ENCODE results near the gene STOML3. TPM values are rescaled to one million over a fixed set of nuclear protein-coding genes. Genes with fewer than 3 reads are reported as not detected.
A peak's percentile ranks its signal among the peaks of the same experiment; 100 is the strongest.

Gene STOML3
- total and polyA plus RNA-seq, 7 donors = not detected

GRCh38 chr13:39035204-39035603, 44.6 kb upstream of the STOML3 start:
- ATAC-seq = no peak
- H3K4me1 ChIP-seq = peaks cover 31% of the 10 kb centered on the region
- no peak for TF ChIP-seq CTCF (IDR thresholded peaks at IDR 0.05)
- no peaks in the 10 kb centered on the region for H3K9me3 ChIP-seq
- intact Hi-C loops (cut with DNase I) = loop anchor here in 1 of 2 donors (10.0 kb wide), 1 partner anchor 230 kb away; no protein-coding TSS in a partner anchor
- WGBS, 3 donors = 41 to 62% (median 42%) methylated on average over 2 of the region's 2 CpGs
- no peak overlapping the region for H3K27ac ChIP-seq
- peaks cover 0 to 12% of the 10 kb centered on the region in 2 donors for H3K36me3 ChIP-seq (ENCODE audit: insufficient read depth in 1 of 2, low read depth in 1 of 2)
- no peaks in the 10 kb centered on the region for H3K27me3 ChIP-seq (ENCODE audit: insufficient read depth in 3 of 3, low read length in 2 of 3)
- no peak for DNase-seq
- peak overlapping the region; percentile 95 for H3K4me3 ChIP-seq

- Histone ChIP-seq H3K36me3 (ENCODE audit: insufficient read depth in 1 of 2, low read depth in 1 of 2) (peaks cover 0 to 20% of the 10 kb centered on the region in 2 donors), H3K4me1 (peaks cover 26% of the 10 kb centered on the region), H3K4me3 (no peak overlapping the region), H3K9me3 (no peaks in the 10 kb centered on the region), H3K27me3 (ENCODE audit: insufficient read depth in 3 of 3, low read length in 2 of 3) (no peaks in the 10 kb centered on the region), H3K27ac (no peak overlapping the region)
- WGBS, 3 donors = 82 to 100% (median 97%) methylated on average over 1 of the region's 1 CpG
- DNase-seq (no peak), ATAC-seq (no peak)
- intact Hi-C loops (cut with DNase I) = loop anchor here in 1 of 2 donors (10.0 kb wide), 1 partner anchor 231 kb away; no protein-coding TSS in a partner anchor
- TF ChIP-seq CTCF (IDR thresholded peaks at IDR 0.05) = no peak
These were observed 43.5 kb upstream of the STOML3 start for GRCh38 chr13:39034085-39034484.

- TF ChIP-seq CTCF (IDR thresholded peaks at IDR 0.05) = no peak
- Histone ChIP-seq H3K4me3 (no peak overlapping the region), H3K9me3 (no peaks in the 10 kb centered on the region), H3K27me3 (ENCODE audit: insufficient read depth in 3 of 3, low read length in 2 of 3) (no peaks in the 10 kb centered on the region), H3K27ac (no peak overlapping the region), H3K4me1 (peaks cover 25% of the 10 kb centered on the region), H3K36me3 (ENCODE audit: insufficient read depth in 1 of 2, low read depth in 1 of 2) (peaks cover 0 to 37% of the 10 kb centered on the region in 2 donors)
- ATAC-seq = no peak
- WGBS, 3 donors = 95 to 100% (median 96%) methylated on average over 1 of the region's 1 CpG
- intact Hi-C loops (cut with DNase I) = loop anchor here in 1 of 2 donors (10.0 kb wide), 1 partner anchor 233 kb away; no protein-coding TSS in a partner anchor
- DNase-seq = no peak
These were observed 41.5 kb upstream of the STOML3 start for GRCh38 chr13:39032150-39032549.

GRCh38 chr13:39025433-39025839, 34.8 kb upstream of the STOML3 start:
- DNase-seq (no peak), ATAC-seq (peak; percentile 58 to 82 (median 78))
- WGBS, 3 donors = 42 to 55% (median 43%) methylated on average over 2 of the region's 2 CpGs
- Histone ChIP-seq H3K27me3 (ENCODE audit: insufficient read depth in 3 of 3, low read length in 2 of 3) (no peaks in the 10 kb centered on the region), H3K4me3 (no peak overlapping the region), H3K36me3 (ENCODE audit: insufficient read depth in 1 of 2, low read depth in 1 of 2) (peaks cover 0 to 95% of the 10 kb centered on the region in 2 donors), H3K9me3 (no peaks in the 10 kb centered on the region), H3K4me1 (peaks cover 4% of the 10 kb centered on the region), H3K27ac (peak overlapping the region; percentile 15)
- TF ChIP-seq CTCF (IDR thresholded peaks at IDR 0.05) = no peak
- intact Hi-C loops (cut with DNase I) = loop anchor here in 1 of 2 donors (10.0 kb wide), 1 partner anchor 681 kb away; the partner anchor contains the start of gene UFM1

DNA sequence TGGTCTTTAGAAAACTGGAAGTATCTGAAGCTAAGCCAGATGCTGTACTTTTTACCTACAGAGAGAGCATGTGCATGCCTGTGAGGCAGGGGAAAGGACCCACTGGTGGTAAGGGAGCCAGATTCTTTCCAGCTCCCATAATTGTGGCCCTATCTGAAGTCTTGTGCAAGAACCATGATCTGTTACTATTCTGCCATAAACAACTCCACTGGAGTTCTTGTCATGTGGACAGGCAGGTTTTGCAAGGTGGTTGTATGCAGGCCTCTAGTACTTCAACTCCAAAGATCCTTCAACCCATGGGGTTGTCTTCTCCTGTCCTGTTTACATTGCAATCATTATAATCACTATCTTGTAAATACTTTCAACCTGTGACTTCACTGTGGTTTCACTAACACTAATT, 33.1 kb upstream of the STOML3 start:
- H3K27me3 ChIP-seq (ENCODE audit: insufficient read depth in 3 of 3, low read length in 2 of 3) = no peaks in the 10 kb centered on the region
- peaks cover 0 to 90% of the 10 kb centered on the region in 2 donors for H3K36me3 ChIP-seq (ENCODE audit: insufficient read depth in 1 of 2, low read depth in 1 of 2)
- no peaks in the 10 kb centered on the region for H3K9me3 ChIP-seq
- DNase-seq = no peak
- H3K4me3 ChIP-seq = no peak overlapping the region
- H3K4me1 ChIP-seq = peaks cover 4% of the 10 kb centered on the region
- intact Hi-C loops (cut with DNase I) = loop anchor here in 1 of 2 donors (10.0 kb wide), 1 partner anchor 679 kb away; the partner anchor contains the start of gene UFM1
- ATAC-seq = no peak
- TF ChIP-seq CTCF (IDR thresholded peaks at IDR 0.05) = no peak
- no peak overlapping the region for H3K27ac ChIP-seq

All from psoas muscle (tissue), 8 donors.